H1 (cell line): Measurements from ENCODE around the gene SLC25A15. TPM values are rescaled to one million over a fixed set of nuclear protein-coding genes. Genes with fewer than 3 reads are reported as not detected.

Experiments used
- ATF2 ChIP-seq: IDR thresholded peaks from 2 replicates; pipeline ENCODE4 v1.6.1; 2012; ENCODE audit warnings: low read length, inconsistent platforms
- BACH1 ChIP-seq: IDR thresholded peaks from 2 replicates; pipeline ENCODE4 v1.6.1; 2012; ENCODE audit warnings: low read length, improper control_type of control experiment
- BRCA1 ChIP-seq: IDR thresholded peaks from 2 replicates; pipeline ENCODE4 v1.6.1; 2012; ENCODE audit warnings: low read depth, low read length, improper control_type of control experiment
- CBX8 ChIP-seq: fragments of 300-800, 300-1000 bp; sonication (generic); IDR thresholded peaks from 2 replicates; pipeline ENCODE4 v1.7.1; 2016; ENCODE audit warnings: low read depth, low read length, borderline replicate concordance
- CHD2 ChIP-seq: IDR thresholded peaks from 2 replicates; pipeline ENCODE4 v1.6.1; 2012; ENCODE audit warnings: low read length, improper control_type of control experiment
- CTCF ChIP-seq, 3 experiments: IDR thresholded peaks; 1 replicate in 2 of 3; 2 replicates in 1 of 3; pipeline versions ENCODE4 v1.5.1 to v1.6.1; 2011; ENCODE audit warnings: low read length in 3 of 3, mild to moderate bottlenecking in 3 of 3, inconsistent platforms in 2 of 3, low read depth in 1 of 3, moderate library complexity in 1 of 3; ENCODE audit not compliant: insufficient read depth in 1 of 3; ENCODE audit errors: control extremely low read depth in 1 of 3
- EGR1 ChIP-seq: IDR thresholded peaks from 2 replicates; pipeline ENCODE4 v1.6.1; 2011; ENCODE audit warnings: low read depth, low read length, borderline replicate concordance
- EP300 ChIP-seq, 2 experiments: IDR thresholded peaks; 1 replicate in 1 of 2; 2 replicates in 1 of 2; pipeline ENCODE4 v1.6.1; 2011 to 2012; ENCODE audit warnings: low read depth in 2 of 2, low read length in 2 of 2, mild to moderate bottlenecking in 2 of 2, borderline replicate concordance in 1 of 2, inconsistent platforms in 1 of 2, moderate library complexity in 1 of 2
- EZH2 ChIP-seq: fragments of 200-600 bp; sonication (generic); IDR thresholded peaks from 2 replicates; pipeline ENCODE4 v1.7.1; 2012; ENCODE audit warnings: low read depth, mild to moderate bottlenecking, moderate library complexity, low read length, inconsistent platforms; ENCODE audit not compliant: severe bottlenecking
- HDAC2 ChIP-seq, 2 experiments: fragments of 300-600 bp in 1 of 2; sonication (generic) in 1 of 2; IDR thresholded peaks; 2 replicates each; pipeline ENCODE4 v1.6.1; 2011 to 2012; ENCODE audit warnings: low read depth in 2 of 2, low read length in 2 of 2, mild to moderate bottlenecking in 2 of 2, moderate library complexity in 2 of 2, borderline replicate concordance in 1 of 2, inconsistent platforms in 1 of 2
- JUN ChIP-seq: IDR thresholded peaks from 2 replicates; pipeline ENCODE4 v1.6.1; 2011; ENCODE audit warnings: low read depth, mild to moderate bottlenecking, improper control_type of control experiment, low read length
- KDM5A ChIP-seq: fragments of 200-600 bp; IDR thresholded peaks from 2 replicates; pipeline ENCODE4 v1.7.1; 2012; ENCODE audit warnings: mild to moderate bottlenecking, low read length, inconsistent platforms, mixed read lengths
- SIN3A ChIP-seq, 2 experiments: IDR thresholded peaks in 1 of 2; conservative IDR thresholded peaks in 1 of 2; 2 replicates each; pipeline ENCODE4 v1.6.1; 2011 to 2012; ENCODE audit warnings: low read length in 2 of 2, improper control_type of control experiment in 1 of 2, low read depth in 1 of 2, mild to moderate bottlenecking in 1 of 2
- SIRT6 ChIP-seq: IDR thresholded peaks from one replicate; pipeline ENCODE4 v1.7.1; 2012; ENCODE audit warnings: low read length, inconsistent platforms
- SRF ChIP-seq: IDR thresholded peaks from 2 replicates; pipeline ENCODE4 v1.6.1; 2011; ENCODE audit warnings: mild to moderate bottlenecking, low read depth, low read length, moderate library complexity
- SUZ12 ChIP-seq: fragments of 200-600 bp; sonication (generic); IDR thresholded peaks from 2 replicates; pipeline ENCODE4 v1.6.1; 2012; ENCODE audit warnings: mild to moderate bottlenecking, inconsistent platforms, low read length, moderate library complexity, mixed read lengths
- USF2 ChIP-seq: IDR thresholded peaks from 2 replicates; pipeline ENCODE4 v1.6.1; 2011; ENCODE audit warnings: low read length, improper control_type of control experiment
- YY1 ChIP-seq: IDR thresholded peaks from 2 replicates; pipeline ENCODE4 v1.6.1; 2011; ENCODE audit warnings: low read depth, mild to moderate bottlenecking, low read length
- polyA plus RNA-seq, 7 experiments: library from polyadenylated mRNA; depleted of rRNA in 3 of 7; stranded (reverse) in 5 of 7; unstranded in 2 of 7; fragments of >200 nt in 5 of 7; fragments of 200-250 nt in 2 of 7; gene quantifications; 1 replicate in 5 of 7; 2 replicates in 1 of 7; 4 replicates in 1 of 7; pipeline versions ENCODE4 v1.2.1 to v1.2.3, GENCODE V29; 2011 to 2013; ENCODE audit warnings: missing spikeins in 2 of 7, mixed read lengths in 2 of 7
- total RNA-seq: library from RNA; stranded (reverse); fragmentation: NEBNext Ultra II Directional; extraction: Animal tissue kit (Norgen Biotek cat#: 25700); gene quantifications from 2 replicates; pipeline ENCODE4 v1.2.1, GENCODE V29; 2021

The SLC25A15 gene
- total and polyA plus RNA-seq, 2 of the 8 experiments (the other 6 are each of a cell fraction or from before 2014, with no cell fraction given) = 12.4 to 23.4 TPM

- no peak for TF ChIP-seq SIRT6
- no peak for TF ChIP-seq BRCA1
- peak in 1 of 2 experiments; percentile 69; a peak in 1 of 3 replicates for TF ChIP-seq EP300 (IDR thresholded peaks at IDR 0.05; ENCODE audit: borderline replicate concordance in 1 of 2, low read depth in 2 of 2, low read length in 2 of 2)
- no peak for TF ChIP-seq CBX8
- TF ChIP-seq SUZ12 = no peak
- no peak for TF ChIP-seq BACH1
- peak; percentile 62; the same call in 1 of the 2 replicates for TF ChIP-seq JUN
- peak; percentile 66; the same call in 1 of the 2 replicates for TF ChIP-seq SRF
- peak; percentile 52; the same call in 1 of the 2 replicates for TF ChIP-seq CHD2
- no peak for TF ChIP-seq EZH2
- peak; percentile 37; the same call in 1 of the 2 replicates for TF ChIP-seq EGR1
- 0 out of 2 replicates have a peak, but pooled peaks have one; percentile 46 for TF ChIP-seq YY1
- peak; percentile 92 for TF ChIP-seq KDM5A
- TF ChIP-seq USF2 = no peak
- TF ChIP-seq ATF2 = no peak; the same call in 1 of the 2 replicates
- no peak for TF ChIP-seq HDAC2 (IDR thresholded peaks at IDR 0.05; ENCODE audit: borderline replicate concordance in 1 of 2, low read depth in 2 of 2, low read length in 2 of 2)
- TF ChIP-seq CTCF (IDR thresholded peaks at IDR 0.05; ENCODE audit: control extremely low read depth in 1 of 3, insufficient read depth in 1 of 3, low read depth in 1 of 3, low read length in 3 of 3) = no peak
- peak; percentile 27 to 93; a peak in 1 of 4 replicates for TF ChIP-seq SIN3A (conservative IDR thresholded peaks at IDR 0.05 in 1 of 2, IDR thresholded peaks at IDR 0.05 in 1 of 2; ENCODE audit: low read depth in 1 of 2, low read length in 2 of 2)
Measured at GRCh38 chr13:40770934-40771618, 18.3 kb upstream of the SLC25A15 start, which contains the start of gene MRPS31 (continued).
